HUES6 (cell line): ENCODE data around the gene NDUFA9.

Source experiments
- H3K27ac ChIP-seq: 2 replicates; pipeline ENCODE4 v1.7.0; 2013; ENCODE audit warnings: low read depth, mild to moderate bottlenecking, low read length, inconsistent platforms
- H3K27me3 ChIP-seq: 2 replicates; pipeline ENCODE4 v1.6.1; 2013; ENCODE audit warnings: low read length; ENCODE audit not compliant: control insufficient read depth, insufficient read depth
- H3K36me3 ChIP-seq: 2 replicates; pipeline ENCODE4 v1.6.1; 2013; ENCODE audit warnings: low read length; ENCODE audit not compliant: control insufficient read depth, insufficient read depth
- H3K4me1 ChIP-seq: 2 replicates; pipeline ENCODE4 v1.6.1; 2013; ENCODE audit warnings: low read length; ENCODE audit not compliant: control insufficient read depth, insufficient read depth
- H3K4me3 ChIP-seq: 2 replicates; pipeline ENCODE4 v1.5.1; 2013; ENCODE audit warnings: low read depth, low read length
- H3K9ac ChIP-seq: one replicate; pipeline ENCODE4 v1.6.1; 2013; ENCODE audit warnings: mild to moderate bottlenecking, low read length
- H3K9me3 ChIP-seq: 2 replicates; pipeline ENCODE4 v1.6.1; 2013; ENCODE audit warnings: low read depth, low read length; ENCODE audit not compliant: control insufficient read depth, insufficient read depth

NDUFA9 gene

GRCh38 chr12:4648501-4649357 lies at the start of gene NDUFA9, which contains the start of gene AKAP3:
Gene NDUFA9 (plus strand): TSS chr12:4649114. CDS start chr12:4649127, 13 bp downstream.
Gene AKAP3 (minus strand): TSS chr12:4649051. CDS start chr12:4638196, 10,855 bp downstream.
- Histone ChIP-seq H3K4me1 (peaks cover 18% of the 10 kb centered on the region), H3K4me3 (peak within 1 kb of the TSS; percentile 94), H3K27ac (peak within 1 kb of the TSS; percentile 78), H3K27me3 (no peaks in the 10 kb centered on the region), H3K9ac (peak within 1 kb of the TSS; percentile 94), H3K36me3 (no peaks in the 10 kb centered on the region), H3K9me3 (no peaks in the 10 kb centered on the region)

GRCh38 chr12:4603421-4603820 lies 45.5 kb upstream of the NDUFA9 start:
- H3K27me3 ChIP-seq: peaks cover 7% of the 10 kb centered on the region; the same call in 1 of the 2 replicates
- no peak overlapping the region for H3K27ac ChIP-seq
- no peaks in the 10 kb centered on the region for H3K9me3 ChIP-seq
- H3K9ac ChIP-seq: no peak overlapping the region
- no peaks in the 10 kb centered on the region for H3K4me1 ChIP-seq
- H3K36me3 ChIP-seq: no peaks in the 10 kb centered on the region
- H3K4me3 ChIP-seq: no peak overlapping the region

GRCh38 chr12:4603946-4604345 lies 45.0 kb upstream of the NDUFA9 start:
- no peak overlapping the region for H3K4me3 ChIP-seq
- no peaks in the 10 kb centered on the region for H3K4me1 ChIP-seq
- H3K27ac ChIP-seq: no peak overlapping the region
- H3K9ac ChIP-seq: no peak overlapping the region
- H3K9me3 ChIP-seq: no peaks in the 10 kb centered on the region
- peaks cover 7% of the 10 kb centered on the region; the same call in 1 of the 2 replicates for H3K27me3 ChIP-seq
- H3K36me3 ChIP-seq: no peaks in the 10 kb centered on the region

GRCh38 chr12:4604684-4605193 lies 44.2 kb upstream of the NDUFA9 start:
- Histone ChIP-seq H3K9ac (peak overlapping the region; percentile 81), H3K27ac (no peak overlapping the region), H3K4me3 (peak overlapping the region; percentile 87), H3K36me3 (no peaks in the 10 kb centered on the region), H3K9me3 (no peaks in the 10 kb centered on the region), H3K4me1 (no peaks in the 10 kb centered on the region), H3K27me3 (peaks cover 7% of the 10 kb centered on the region; the same call in 1 of the 2 replicates)

DNA sequence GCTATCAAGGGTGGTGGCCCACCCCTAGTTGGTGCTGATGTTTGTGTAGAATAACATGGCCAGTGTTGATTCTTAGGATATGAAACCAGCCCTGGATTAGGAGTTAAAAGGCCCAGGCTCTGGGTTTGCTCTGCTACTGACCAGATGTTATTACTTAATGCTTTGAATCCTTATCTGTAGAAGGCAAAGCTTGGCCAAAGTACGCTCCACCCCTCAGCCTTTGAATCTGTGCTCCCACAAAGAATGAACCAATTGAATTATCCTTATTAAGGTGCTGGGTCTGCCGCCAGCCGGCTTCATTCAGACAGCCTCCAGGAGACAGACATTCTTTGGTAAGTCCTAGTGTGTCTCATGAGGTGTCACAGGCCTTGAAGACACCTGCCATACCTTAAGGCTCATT lies 41.9 kb upstream of the NDUFA9 start:
- no peaks in the 10 kb centered on the region for H3K4me1 ChIP-seq
- no peak overlapping the region for H3K9ac ChIP-seq
- no peaks in the 10 kb centered on the region for H3K9me3 ChIP-seq
- H3K27ac ChIP-seq: no peak overlapping the region
- peaks cover 7% of the 10 kb centered on the region; the same call in 1 of the 2 replicates for H3K27me3 ChIP-seq
- no peak overlapping the region for H3K4me3 ChIP-seq
- H3K36me3 ChIP-seq: no peaks in the 10 kb centered on the region; the same call in 1 of the 2 replicates

GRCh38 chr12:4609071-4609470 lies 39.8 kb upstream of the NDUFA9 start:
- H3K27ac ChIP-seq: no peak overlapping the region
- H3K9ac ChIP-seq: no peak overlapping the region
- H3K27me3 ChIP-seq: no peaks in the 10 kb centered on the region
- peaks cover 16% of the 10 kb centered on the region for H3K36me3 ChIP-seq
- no peak overlapping the region for H3K4me3 ChIP-seq
- no peaks in the 10 kb centered on the region for H3K9me3 ChIP-seq
- H3K4me1 ChIP-seq: no peaks in the 10 kb centered on the region

GRCh38 chr12:4610481-4610880 lies 38.4 kb upstream of the NDUFA9 start:
- Histone ChIP-seq H3K36me3 (peaks cover 21% of the 10 kb centered on the region), H3K27ac (no peak overlapping the region), H3K4me1 (no peaks in the 10 kb centered on the region), H3K9me3 (no peaks in the 10 kb centered on the region), H3K4me3 (no peak overlapping the region), H3K27me3 (no peaks in the 10 kb centered on the region), H3K9ac (no peak overlapping the region)

DNA sequence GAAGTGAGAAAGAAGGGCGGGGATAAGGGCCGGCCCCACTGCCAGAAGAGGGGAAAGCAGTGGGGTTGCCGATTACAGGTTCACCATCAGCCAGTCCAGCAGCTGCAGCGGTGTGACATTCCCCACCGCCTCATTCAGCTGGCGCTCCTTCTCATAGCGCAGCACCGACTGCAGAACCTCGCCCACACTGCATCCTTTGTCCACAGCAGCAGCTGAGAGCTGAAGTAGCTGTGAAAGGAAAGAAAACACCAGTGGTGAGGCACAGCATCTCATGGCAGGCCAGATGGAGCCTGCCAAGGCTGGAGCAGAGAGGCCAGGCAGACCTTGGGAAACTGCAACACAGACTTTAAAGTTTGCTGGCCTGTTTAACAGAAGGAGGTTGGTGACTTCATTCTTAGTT lies 33.2 kb upstream of the NDUFA9 start:
- no peak overlapping the region for H3K9ac ChIP-seq
- no peaks in the 10 kb centered on the region for H3K27me3 ChIP-seq
- no peak overlapping the region for H3K4me3 ChIP-seq
- peaks cover 24% of the 10 kb centered on the region for H3K36me3 ChIP-seq
- H3K27ac ChIP-seq: no peak overlapping the region
- no peaks in the 10 kb centered on the region for H3K4me1 ChIP-seq
- H3K9me3 ChIP-seq: no peaks in the 10 kb centered on the region

DNA sequence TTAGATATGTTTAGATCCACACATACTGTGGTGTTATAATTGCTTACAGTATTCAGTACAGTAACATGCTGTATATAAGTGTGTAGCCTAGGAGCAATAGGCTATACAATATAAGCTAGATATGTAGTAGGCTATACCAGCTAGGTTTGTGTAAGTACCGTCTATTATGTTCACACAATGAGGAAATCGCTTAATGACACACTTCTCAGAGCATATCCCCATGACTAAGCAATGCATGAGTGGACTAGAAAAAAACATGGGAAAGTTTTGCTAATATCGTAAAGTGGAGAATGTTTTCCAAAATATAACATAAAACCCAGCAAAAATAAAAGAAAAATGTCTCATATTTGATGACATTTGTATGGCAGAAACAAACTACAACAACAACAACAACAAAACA lies 27.4 kb upstream of the NDUFA9 start:
- no peaks in the 10 kb centered on the region for H3K36me3 ChIP-seq
- no peak overlapping the region for H3K4me3 ChIP-seq
- H3K27ac ChIP-seq: no peak overlapping the region
- H3K4me1 ChIP-seq: no peaks in the 10 kb centered on the region
- H3K9me3 ChIP-seq: no peaks in the 10 kb centered on the region; the same call in 1 of the 2 replicates
- no peaks in the 10 kb centered on the region for H3K27me3 ChIP-seq
- H3K9ac ChIP-seq: no peak overlapping the region

DNA sequence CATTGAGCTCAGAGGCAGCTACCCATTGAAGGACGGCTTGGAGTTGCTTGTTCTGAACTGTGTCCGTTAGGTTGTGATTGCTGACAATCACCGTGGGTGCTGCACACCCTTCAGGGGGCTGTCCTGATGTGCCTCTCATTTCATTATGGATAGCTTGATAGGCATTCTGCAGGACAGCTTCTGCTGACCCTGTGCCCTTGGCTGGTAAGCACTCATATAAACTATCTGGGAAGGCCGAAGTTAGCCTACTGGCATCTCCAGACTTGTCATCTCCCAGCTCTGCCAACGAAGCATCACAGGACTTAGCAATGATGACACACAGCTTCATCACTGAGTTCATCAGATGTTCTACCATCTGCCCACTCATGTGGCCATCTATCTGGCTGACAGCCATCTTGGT lies 22.4 kb upstream of the NDUFA9 start:
- H3K4me1 ChIP-seq: peaks cover 20% of the 10 kb centered on the region
- H3K9me3 ChIP-seq: peaks cover 17% of the 10 kb centered on the region
- no peak overlapping the region for H3K9ac ChIP-seq
- H3K27me3 ChIP-seq: no peaks in the 10 kb centered on the region
- H3K4me3 ChIP-seq: no peak overlapping the region
- H3K36me3 ChIP-seq: no peaks in the 10 kb centered on the region
- no peak overlapping the region for H3K27ac ChIP-seq

- H3K27ac ChIP-seq: no peak overlapping the region
- H3K4me1 ChIP-seq: peaks cover 20% of the 10 kb centered on the region
- H3K9me3 ChIP-seq: peaks cover 17% of the 10 kb centered on the region
- no peak overlapping the region for H3K4me3 ChIP-seq
- no peaks in the 10 kb centered on the region for H3K27me3 ChIP-seq
- H3K9ac ChIP-seq: no peak overlapping the region
- H3K36me3 ChIP-seq: no peaks in the 10 kb centered on the region
Observed at GRCh38 chr12:4628406-4628805, 20.5 kb upstream of the NDUFA9 start.
